Naive thymus-derived CD4-positive, alpha-beta T cell (primary cell): ENCODE measurements around the gene SMCO4. TPM values are rescaled to one million over a fixed set of nuclear protein-coding genes. Genes with fewer than 3 reads are reported as not detected.

Experiments used
- ATAC-seq: fragments of 150-1000 bp; cut with Tn5 transposase; 2 replicates; pipeline ENCODE4 v1.10.0; 2021; ENCODE audit warnings: mild to moderate bottlenecking, moderate library complexity
- CTCF ChIA-PET: fragments of 350-600 bp; sonication (Branson Sonifier 250); formaldehyde crosslinking; loops from one replicate; lab custom pipeline; 2021; ENCODE audit warnings: antibody characterized with exemption; lab: Charles Lee
- POLR2A ChIA-PET: fragments of 350-600 bp; sonication (Branson Sonifier 250); formaldehyde crosslinking; loops from one replicate; lab custom pipeline; 2021; ENCODE audit warnings: antibody characterized with exemption, inconsistent platforms; lab: Charles Lee
- DNase-seq, 9 donors: peaks; one replicate each; pipeline versions ENCODE4 v3.0.0 to v3.0.0-alpha.2; 2020 to 2022; ENCODE audit warnings: mixed read lengths in 1 of 9
- H3K27ac ChIP-seq: one replicate; pipeline ENCODE4 v1.7.0; 2013; ENCODE audit warnings: mild to moderate bottlenecking, low read depth, low read length, moderate library complexity
- H3K27me3 ChIP-seq, 2 donors: one replicate each; pipeline ENCODE4 v1.7.0; 2013; ENCODE audit warnings: low read length in 2 of 2, mild to moderate bottlenecking in 2 of 2, moderate library complexity in 2 of 2; ENCODE audit not compliant: control insufficient read depth in 2 of 2, insufficient read depth in 2 of 2
- H3K36me3 ChIP-seq, 3 experiments: 1 replicate in 2 of 3; 2 replicates in 1 of 3; pipeline ENCODE4 v1.7.0; 2013; ENCODE audit warnings: low read length in 3 of 3, mild to moderate bottlenecking in 3 of 3, moderate library complexity in 1 of 3; ENCODE audit not compliant: insufficient read depth in 3 of 3, control insufficient read depth in 2 of 3
- H3K4me1 ChIP-seq, 2 donors: one replicate each; pipeline ENCODE4 v1.7.0; 2013; ENCODE audit warnings: low read length in 2 of 2, mild to moderate bottlenecking in 2 of 2, moderate library complexity in 1 of 2; ENCODE audit not compliant: control insufficient read depth in 2 of 2, insufficient read depth in 2 of 2
- H3K4me3 ChIP-seq: 2 replicates; pipeline ENCODE4 v1.7.0; 2013; ENCODE audit warnings: mild to moderate bottlenecking, low read length
- H3K9me3 ChIP-seq, 3 experiments: 1 replicate in 2 of 3; 2 replicates in 1 of 3; pipeline ENCODE4 v1.7.0; 2013; ENCODE audit warnings: low read length in 3 of 3; ENCODE audit not compliant: control insufficient read depth in 2 of 3
- H3K27ac Mint-ChIP-seq, 9 donors: one replicate each; pipeline ENCODE4 v1.8.0; 2020 to 2022; ENCODE audit warnings: mixed read lengths in 9 of 9, mild to moderate bottlenecking in 8 of 9, moderate library complexity in 5 of 9, inconsistent platforms in 2 of 9
- H3K27me3 Mint-ChIP-seq, 5 donors: one replicate each; pipeline ENCODE4 v1.8.0; 2021 to 2022; ENCODE audit warnings: mixed read lengths in 5 of 5, mild to moderate bottlenecking in 1 of 5
- H3K36me3 Mint-ChIP-seq, 5 donors: one replicate each; pipeline ENCODE4 v1.8.0; 2020 to 2022; ENCODE audit warnings: mixed read lengths in 5 of 5, mild to moderate bottlenecking in 3 of 5, inconsistent platforms in 1 of 5
- H3K4me1 Mint-ChIP-seq, 7 donors: one replicate each; pipeline ENCODE4 v1.8.0; 2020 to 2022; ENCODE audit warnings: mixed read lengths in 7 of 7, mild to moderate bottlenecking in 3 of 7, inconsistent platforms in 1 of 7
- H3K4me3 Mint-ChIP-seq, 10 donors: one replicate each; pipeline ENCODE4 v1.8.0; 2020 to 2022; ENCODE audit warnings: mild to moderate bottlenecking in 10 of 10, mixed read lengths in 10 of 10, moderate library complexity in 6 of 10, inconsistent platforms in 2 of 10
- H3K9me3 Mint-ChIP-seq, 11 donors: one replicate each; pipeline ENCODE4 v1.8.0; 2020 to 2022; ENCODE audit warnings: mixed read lengths in 11 of 11, mild to moderate bottlenecking in 4 of 11, inconsistent platforms in 1 of 11, moderate library complexity in 1 of 11
- intact Hi-C, 2 donors: fragments of 100-400 bp; cut with micrococcal nuclease; formaldehyde crosslinking; loops; one replicate each; pipeline ENCODE4 v1.15.1; 2023
- polyA plus RNA-seq, 2 donors: library from polyadenylated mRNA; unstranded; fragments of 300-500 nt; fragmentation: Illumina TruSeq; gene quantifications; one replicate each; pipeline ENCODE4 v1.2.3, GENCODE V29; 2021
- total RNA-seq, 6 experiments: library from RNA in 5 of 6; stranded (reverse) in 5 of 6; gene quantifications; 1 replicate in 5 of 6; 2 replicates in 1 of 6; pipeline ENCODE4 v1.2.3 and lab custom pipeline; 2021 to 2026

Gene SMCO4
- total and polyA plus RNA-seq, 7 experiments from 2014 or later: 0.97 to 34.7 (median 3.9) TPM

DNA sequence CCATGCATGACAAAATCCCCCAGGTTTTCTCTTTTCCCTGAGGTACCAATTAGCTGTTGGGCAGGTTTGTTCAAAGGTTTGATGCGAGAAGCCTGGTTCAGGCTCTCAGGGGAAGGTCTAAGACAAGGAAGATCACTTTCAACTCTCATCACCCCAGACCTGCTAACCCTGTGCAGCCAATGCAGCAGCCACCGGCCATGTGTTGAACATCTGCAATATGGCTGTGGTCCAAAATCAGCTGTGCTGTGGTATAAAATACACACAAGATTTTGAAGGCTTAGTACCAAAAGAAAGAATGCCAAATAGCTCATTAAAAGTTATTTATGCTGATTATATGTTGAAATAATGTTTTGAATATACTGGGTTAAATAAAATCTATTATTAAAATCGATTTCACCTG lies 58.5 kb downstream of the SMCO4 start:
- DNase-seq (no peak), ATAC-seq (no peak)
- no peak overlapping the region for H3K4me3 Mint-ChIP-seq
- no peaks in the 10 kb centered on the region for H3K9me3 Mint-ChIP-seq
- intact Hi-C loops: no loop called here
- no peaks in the 10 kb centered on the region for H3K4me1 ChIP-seq
- CTCF ChIA-PET: no interaction called here
- no peaks in the 10 kb centered on the region for H3K27me3 Mint-ChIP-seq
- no peaks in the 10 kb centered on the region for H3K27me3 ChIP-seq
- POLR2A ChIA-PET: no interaction called here
- no peak overlapping the region for H3K4me3 ChIP-seq
- H3K4me1 Mint-ChIP-seq: no peaks in the 10 kb centered on the region
- H3K36me3 ChIP-seq: no peaks in the 10 kb centered on the region
- no peak overlapping the region for H3K27ac Mint-ChIP-seq
- H3K27ac ChIP-seq: no peak overlapping the region
- no peaks in the 10 kb centered on the region for H3K9me3 ChIP-seq
- no peaks in the 10 kb centered on the region for H3K36me3 Mint-ChIP-seq

GRCh38 chr11:93482556-93482955 lies 60.6 kb downstream of the SMCO4 start:
- ATAC-seq: no peak
- no peak for DNase-seq

GRCh38 chr11:93481696-93482095 lies 61.5 kb downstream of the SMCO4 start:
- Histone ChIP-seq H3K9me3 (no peaks in the 10 kb centered on the region), H3K4me3 (no peak overlapping the region), H3K27me3 (no peaks in the 10 kb centered on the region), H3K36me3 (no peaks in the 10 kb centered on the region), H3K27ac (no peak overlapping the region), H3K4me1 (no peaks in the 10 kb centered on the region)
- H3K4me1 Mint-ChIP-seq: no peaks in the 10 kb centered on the region
- POLR2A ChIA-PET: no interaction called here
- DNase-seq: no peak
- H3K36me3 Mint-ChIP-seq: peaks cover 0 to 2% (median 0%) of the 10 kb centered on the region in 5 donors
- CTCF ChIA-PET: no interaction called here
- no peak overlapping the region for H3K4me3 Mint-ChIP-seq
- peak; percentile 34 for ATAC-seq
- intact Hi-C loops: no loop called here
- H3K9me3 Mint-ChIP-seq: no peaks in the 10 kb centered on the region
- H3K27me3 Mint-ChIP-seq: no peaks in the 10 kb centered on the region
- no peak overlapping the region for H3K27ac Mint-ChIP-seq

More at GRCh38 chr11:93482556-93482955, 60.6 kb downstream of the SMCO4 start:
- H3K36me3 ChIP-seq: no peaks in the 10 kb centered on the region
- H3K27me3 ChIP-seq: no peaks in the 10 kb centered on the region
- ChIA-PET POLR2A (no interaction called here), CTCF (no interaction called here)
- H3K9me3 Mint-ChIP-seq: no peaks in the 10 kb centered on the region
- no peaks in the 10 kb centered on the region for H3K9me3 ChIP-seq
- intact Hi-C loops: no loop called here
- H3K4me3 Mint-ChIP-seq: no peak overlapping the region
- H3K4me1 Mint-ChIP-seq: no peaks in the 10 kb centered on the region
- no peaks in the 10 kb centered on the region for H3K27me3 Mint-ChIP-seq
- no peaks in the 10 kb centered on the region for H3K4me1 ChIP-seq
- H3K4me3 ChIP-seq: no peak overlapping the region
- no peak overlapping the region for H3K27ac ChIP-seq
- H3K27ac Mint-ChIP-seq: peak overlapping the region in 1 of 9 donors; percentile 43
- peaks cover 0 to 2% (median 0%) of the 10 kb centered on the region in 5 donors for H3K36me3 Mint-ChIP-seq

- POLR2A ChIA-PET: no interaction called here
- Mint-ChIP-seq H3K9me3 (no peaks in the 10 kb centered on the region), H3K4me3 (no peak overlapping the region), H3K27me3 (no peaks in the 10 kb centered on the region), H3K36me3 (peaks cover 0 to 2% (median 0%) of the 10 kb centered on the region in 5 donors), H3K27ac (peak overlapping the region in 1 of 9 donors; percentile 69), H3K4me1 (no peaks in the 10 kb centered on the region)
- H3K4me1 ChIP-seq: no peaks in the 10 kb centered on the region
- no peak for DNase-seq
- no peak for ATAC-seq
- no peaks in the 10 kb centered on the region for H3K36me3 ChIP-seq
- no peak overlapping the region for H3K27ac ChIP-seq
- no peak overlapping the region for H3K4me3 ChIP-seq
- H3K9me3 ChIP-seq: no peaks in the 10 kb centered on the region
- H3K27me3 ChIP-seq: no peaks in the 10 kb centered on the region
- CTCF ChIA-PET: no interaction called here
- intact Hi-C loops: no loop called here
Measured at GRCh38 chr11:93481279-93481678, 61.9 kb downstream of the SMCO4 start.

GRCh38 chr11:93480756-93481155 lies 62.4 kb downstream of the SMCO4 start:
- Histone ChIP-seq H3K27me3 (no peaks in the 10 kb centered on the region), H3K4me1 (no peaks in the 10 kb centered on the region), H3K36me3 (no peaks in the 10 kb centered on the region), H3K9me3 (no peaks in the 10 kb centered on the region), H3K4me3 (no peak overlapping the region), H3K27ac (no peak overlapping the region)
- Mint-ChIP-seq H3K27ac (no peak overlapping the region), H3K9me3 (no peaks in the 10 kb centered on the region), H3K4me3 (no peak overlapping the region), H3K27me3 (no peaks in the 10 kb centered on the region), H3K36me3 (peaks cover 0 to 2% (median 0%) of the 10 kb centered on the region in 5 donors), H3K4me1 (no peaks in the 10 kb centered on the region)
- intact Hi-C loops: no loop called here
- ChIA-PET POLR2A (no interaction called here), CTCF (no interaction called here)
- ATAC-seq (no peak), DNase-seq (no peak)

- H3K36me3 ChIP-seq: no peaks in the 10 kb centered on the region
- Mint-ChIP-seq H3K36me3 (peaks cover 0 to 2% (median 0%) of the 10 kb centered on the region in 5 donors), H3K4me3 (no peak overlapping the region), H3K27me3 (no peaks in the 10 kb centered on the region), H3K9me3 (no peaks in the 10 kb centered on the region), H3K4me1 (no peaks in the 10 kb centered on the region), H3K27ac (no peak overlapping the region)
- CTCF ChIA-PET: no interaction called here
- H3K27me3 ChIP-seq: no peaks in the 10 kb centered on the region
- no peaks in the 10 kb centered on the region for H3K9me3 ChIP-seq
- intact Hi-C loops: no loop called here
- POLR2A ChIA-PET: no interaction called here
- H3K4me3 ChIP-seq: no peak overlapping the region
- H3K27ac ChIP-seq: no peak overlapping the region
- no peak for DNase-seq
- no peaks in the 10 kb centered on the region for H3K4me1 ChIP-seq
- no peak for ATAC-seq
Measured at GRCh38 chr11:93480256-93480655, 62.9 kb downstream of the SMCO4 start.

GRCh38 chr11:93478841-93479240 lies 64.3 kb downstream of the SMCO4 start:
- H3K4me3 Mint-ChIP-seq: no peak overlapping the region
- H3K4me1 Mint-ChIP-seq: no peaks in the 10 kb centered on the region
- intact Hi-C loops: no loop called here
- H3K9me3 Mint-ChIP-seq: no peaks in the 10 kb centered on the region
- H3K27me3 ChIP-seq: no peaks in the 10 kb centered on the region
- H3K9me3 ChIP-seq: no peaks in the 10 kb centered on the region
- peaks cover 0 to 2% (median 0%) of the 10 kb centered on the region in 5 donors for H3K36me3 Mint-ChIP-seq
- H3K27ac Mint-ChIP-seq: no peak overlapping the region
- CTCF ChIA-PET: no interaction called here
- no peaks in the 10 kb centered on the region for H3K4me1 ChIP-seq
- no peak overlapping the region for H3K27ac ChIP-seq
- H3K4me3 ChIP-seq: no peak overlapping the region
- DNase-seq (no peak), ATAC-seq (no peak)
- POLR2A ChIA-PET: no interaction called here
- H3K27me3 Mint-ChIP-seq: no peaks in the 10 kb centered on the region
- no peaks in the 10 kb centered on the region for H3K36me3 ChIP-seq
